Head of caudate nucleus (tissue), 42 donors: ENCODE results near the gene CGREF1.

Experiments
- DNase-seq, 42 donors: peaks; one replicate each; pipeline versions ENCODE4 v3.0.0 to v3.0.0-alpha.2; 2020 to 2021; ENCODE audit warnings: mixed read lengths in 7 of 42
- intact Hi-C: fragments of 100-400 bp; cut with DNase I; formaldehyde crosslinking; loops from one replicate; pipeline ENCODE4 v1.15.0; 2022

CGREF1 gene

GRCh38 chr2:27139310-27139709, 20.4 kb upstream of the CGREF1 start, which contains the start of gene PRR30:
TSS of gene PRR30 (minus strand) at chr2:27139410. CDS start at chr2:27138329, 1,081 bp downstream.
- intact Hi-C loops = no loop called here
- DNase-seq = no peak

- intact Hi-C loops = no loop called here
- DNase-seq = no peak
These were observed 19.2 kb upstream of the CGREF1 start for GRCh38 chr2:27138111-27138510.

GRCh38 chr2:27137322-27137935, 18.5 kb upstream of the CGREF1 start:
- intact Hi-C loops = no loop called here
- no peak for DNase-seq

GRCh38 chr2:27136751-27137150, 17.8 kb upstream of the CGREF1 start:
- intact Hi-C loops = no loop called here
- DNase-seq = no peak

- intact Hi-C loops = no loop called here
- no peak for DNase-seq
These were observed 16.6 kb upstream of the CGREF1 start for GRCh38 chr2:27135478-27135955.

GRCh38 chr2:27134781-27135477, 16.0 kb upstream of the CGREF1 start:
- intact Hi-C loops = loop anchor here (5.0 kb wide), 1 partner anchor 77 kb away; the partner anchor contains the start of genes ATRAID and SLC5A6
- no peak for DNase-seq

- intact Hi-C loops = loop anchor here (5.0 kb wide), 1 partner anchor 78 kb away; the partner anchor contains the start of genes ATRAID and SLC5A6
- DNase-seq = peak; percentile 90 to 99 (median 97)
These were observed 15.2 kb upstream of the CGREF1 start, which contains the start of gene PREB for GRCh38 chr2:27133905-27134780. TSS of gene PREB (minus strand) at chr2:27134636. CDS start at chr2:27134421, 215 bp downstream.

- DNase-seq = peak in 5 of 42 donors; percentile 22 to 44 (median 38)
- intact Hi-C loops = loop anchor here (5.0 kb wide), 1 partner anchor 79 kb away; the partner anchor contains the start of genes ATRAID and SLC5A6
These were observed 14.4 kb upstream of the CGREF1 start for GRCh38 chr2:27133195-27133875.

- intact Hi-C loops = loop anchor here (5.0 kb wide), 1 partner anchor 81 kb away; the partner anchor contains the start of genes ATRAID and SLC5A6
- no peak for DNase-seq
These were observed 12.5 kb upstream of the CGREF1 start for GRCh38 chr2:27131429-27131828.

- intact Hi-C loops = loop anchor here (5.0 kb wide), 1 partner anchor 82 kb away; the partner anchor contains the start of genes ATRAID and SLC5A6
These were observed 11.5 kb upstream of the CGREF1 start for GRCh38 chr2:27130396-27130795.

GRCh38 chr2:27128668-27129571, 10.0 kb upstream of the CGREF1 start:
- no peak for DNase-seq
- intact Hi-C loops = no loop called here

More at GRCh38 chr2:27130396-27130795, 11.5 kb upstream of the CGREF1 start:
- no peak for DNase-seq

GRCh38 chr2:27127883-27128667, 9.1 kb upstream of the CGREF1 start:
- intact Hi-C loops = no loop called here
- DNase-seq = no peak

GRCh38 chr2:27126252-27126710, 7.4 kb upstream of the CGREF1 start:
- no peak for DNase-seq
- intact Hi-C loops = no loop called here

- no peak for DNase-seq
- intact Hi-C loops = no loop called here
These were observed 6.2 kb upstream of the CGREF1 start for GRCh38 chr2:27125104-27125503.

GRCh38 chr2:27123302-27124150, 4.6 kb upstream of the CGREF1 start, which contains the start of gene ABHD1:
TSS of gene ABHD1 (plus strand) at chr2:27123815. CDS start at chr2:27123949, 134 bp downstream.
- intact Hi-C loops = no loop called here
- DNase-seq = peak; percentile 48 to 90 (median 83)

GRCh38 chr2:27122791-27123190, 3.9 kb upstream of the CGREF1 start:
- intact Hi-C loops = no loop called here
- no peak for DNase-seq
